ENCODE measurements around the gene AMT.

DNA sequence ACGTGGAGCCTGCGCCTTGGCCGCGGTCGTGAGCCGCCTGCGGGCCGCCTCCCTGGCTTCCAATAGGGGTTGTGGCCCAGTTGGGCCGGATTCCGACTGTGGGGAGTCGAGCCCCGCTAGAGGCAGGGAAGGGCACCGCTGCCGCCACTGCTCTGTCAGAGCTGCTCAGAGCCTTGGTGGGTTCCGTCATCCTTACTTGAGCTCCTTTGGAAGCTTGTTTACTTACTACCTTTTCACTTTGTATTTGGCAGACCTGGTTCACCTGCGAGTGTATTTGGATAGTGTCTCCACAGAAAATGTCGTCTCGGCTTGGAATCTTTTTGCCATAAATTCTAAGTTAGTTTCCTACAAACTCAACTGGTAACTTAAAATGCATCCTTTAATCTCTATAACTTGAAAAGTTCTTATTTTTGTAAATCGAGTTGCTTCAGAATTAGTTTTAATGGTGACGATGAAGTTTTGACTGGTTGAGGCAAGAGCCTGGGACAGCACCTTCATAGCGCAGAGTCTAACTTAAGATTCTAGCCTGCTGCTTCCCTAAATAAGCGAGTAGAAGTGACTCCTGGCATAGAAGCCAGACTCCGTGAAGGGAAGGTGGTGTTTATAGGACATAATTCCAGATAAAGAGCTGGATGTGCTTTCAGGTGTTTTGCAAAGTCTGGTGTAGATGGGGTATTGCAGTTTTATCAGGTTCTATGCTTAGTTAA is 48.6 kb upstream of the AMT start:
- TF ChIP-seq CTCF (IDR thresholded peaks at IDR 0.05; ENCODE audit: poor library complexity) = no peak
- no peak for TF ChIP-seq EZH2phosphoT487 (IDR thresholded peaks at IDR 0.05; ENCODE audit: low read depth, severe bottlenecking, unreplicated experiment)
- TF ChIP-seq EZH2 (IDR thresholded peaks at IDR 0.05; ENCODE audit: borderline replicate concordance) = no peak

All from hepatocyte (in vitro differentiated cells).